AG09319 (cell line): ENCODE data around the gene LHX5.

Experiments used
- DNase-seq: peaks from one replicate; pipeline ENCODE4 v3.0.0-alpha.2; 2010; ENCODE audit warnings: low read depth; ENCODE audit errors: extremely low read depth
- CTCF ChIP-seq: IDR thresholded peaks from 2 replicates; pipeline ENCODE4 v1.5.1; 2011; ENCODE audit warnings: low read depth, mild to moderate bottlenecking, inconsistent platforms, low read length, moderate library complexity

Gene LHX5

GRCh38 chr12:113438523-113439300 is 33.0 kb downstream of the LHX5 start:
- DNase-seq: no peak
- TF ChIP-seq CTCF: no peak

GRCh38 chr12:113437729-113438100 is 34.0 kb downstream of the LHX5 start:
- no peak for TF ChIP-seq CTCF
- no peak for DNase-seq

GRCh38 chr12:113436993-113437728 is 34.5 kb downstream of the LHX5 start:
- no peak for TF ChIP-seq CTCF
- DNase-seq: no peak

- TF ChIP-seq CTCF: no peak
- DNase-seq: no peak
Measured at GRCh38 chr12:113436586-113436985, 35.1 kb downstream of the LHX5 start.

GRCh38 chr12:113435367-113435766 is 36.3 kb downstream of the LHX5 start:
- TF ChIP-seq CTCF: no peak
- no peak for DNase-seq

- no peak for TF ChIP-seq CTCF
Measured at GRCh38 chr12:113432986-113433385, 38.7 kb downstream of the LHX5 start.

GRCh38 chr12:113428482-113428881 is 43.2 kb downstream of the LHX5 start:
- no peak for TF ChIP-seq CTCF
- no peak for DNase-seq

More at GRCh38 chr12:113432986-113433385, 38.7 kb downstream of the LHX5 start:
- no peak for DNase-seq
